ENCODE results near the gene SYNM. TPM values are rescaled to one million over a fixed set of nuclear protein-coding genes. Genes with fewer than 3 reads are reported as not detected.
"Not testable (repeated sequence)": the region's sequence is repeated elsewhere in the genome, so short reads cannot be mapped to it uniquely, and the experiment has no call there.

Gene SYNM
- total and polyA plus RNA-seq, 8 donors = 4.0 to 469 (median 146) TPM

- intact Hi-C loops (cut with DNase I; ENCODE audit: low total_unique reads) = loop anchor here (10.0 kb wide), 1 partner anchor 630 kb away; no protein-coding TSS in a partner anchor
Measured at GRCh38 chr15:99074446-99074845, 30.4 kb upstream of the SYNM start.

GRCh38 chr15:99075059-99075652, 29.7 kb upstream of the SYNM start:
- H3K9me3 ChIP-seq, H3K4me1 ChIP-seq, H3K27me3 ChIP-seq, H3K27ac ChIP-seq, H3K4me3 ChIP-seq, H3K36me3 ChIP-seq, DNase-seq: not testable (repeated sequence)
- intact Hi-C loops (cut with DNase I; ENCODE audit: low total_unique reads) = loop anchor here (10.0 kb wide), 1 partner anchor 630 kb away; no protein-coding TSS in a partner anchor

More at GRCh38 chr15:99074446-99074845, 30.4 kb upstream of the SYNM start:
- Histone ChIP-seq H3K27me3 (no peaks in the 10 kb centered on the region), H3K4me1 (peaks cover 0 to 4% (median 0%) of the 10 kb centered on the region in 4 donors), H3K36me3 (no peaks in the 10 kb centered on the region), H3K27ac (no peak overlapping the region), H3K4me3 (no peak overlapping the region), H3K9me3 (no peaks in the 10 kb centered on the region)
- DNase-seq = no peak
- TF ChIP-seq POLR2AphosphoS5 (IDR thresholded peaks at IDR 0.05) (no peak), CTCF (IDR thresholded peaks at IDR 0.05) (no peak), POLR2A (IDR thresholded peaks at IDR 0.05) (no peak), EP300 (IDR thresholded peaks at IDR 0.05) (no peak)
- 83 to 90% (median 87%) methylated on average over 5 of the region's 5 CpGs for WGBS, 5 donors

- H3K36me3 ChIP-seq = no peaks in the 10 kb centered on the region
- no peaks in the 10 kb centered on the region for H3K9me3 ChIP-seq
- H3K4me3 ChIP-seq = peak overlapping the region in 2 of 4 donors; percentile 27 to 32
- TF ChIP-seq EP300 (IDR thresholded peaks at IDR 0.05) (no peak), POLR2AphosphoS5 (IDR thresholded peaks at IDR 0.05) (no peak), POLR2A (IDR thresholded peaks at IDR 0.05) (no peak), CTCF (IDR thresholded peaks at IDR 0.05) (no peak)
- WGBS, 5 donors = 35 to 51% (median 49%) methylated on average over 2 of the region's 2 CpGs
- H3K4me1 ChIP-seq = peaks cover 0 to 4% (median 0%) of the 10 kb centered on the region in 4 donors
- intact Hi-C loops (cut with DNase I; ENCODE audit: low total_unique reads) = loop anchor here (10.0 kb wide), 1 partner anchor 631 kb away; no protein-coding TSS in a partner anchor
- peak overlapping the region in 3 of 5 donors; percentile 18 to 64 (median 32) for H3K27ac ChIP-seq
- no peak for DNase-seq
- H3K27me3 ChIP-seq = no peaks in the 10 kb centered on the region
Measured at GRCh38 chr15:99076109-99076508, 28.8 kb upstream of the SYNM start.

GRCh38 chr15:99076555-99077308, 28.1 kb upstream of the SYNM start:
- Histone ChIP-seq H3K4me1 (peaks cover 0 to 4% (median 0%) of the 10 kb centered on the region in 4 donors), H3K27me3 (no peaks in the 10 kb centered on the region), H3K27ac (peak overlapping the region in 3 of 5 donors; percentile 18 to 64 (median 32)), H3K4me3 (peak overlapping the region; percentile 27 to 41 (median 30)), H3K36me3 (no peaks in the 10 kb centered on the region), H3K9me3 (no peaks in the 10 kb centered on the region)
- peak; percentile 49 to 91 for DNase-seq
- intact Hi-C loops (cut with DNase I; ENCODE audit: low total_unique reads) = loop anchor here (10.0 kb wide), 1 partner anchor 632 kb away; no protein-coding TSS in a partner anchor
- 6 to 8% (median 7%) methylated on average over 10 of the region's 10 CpGs for WGBS, 5 donors
- TF ChIP-seq CTCF (IDR thresholded peaks at IDR 0.05) (peak in 5 of 7 experiments; percentile 72 to 92 (median 87)), EP300 (IDR thresholded peaks at IDR 0.05) (no peak), POLR2AphosphoS5 (IDR thresholded peaks at IDR 0.05) (peak in 1 of 3 donors; percentile 48), POLR2A (IDR thresholded peaks at IDR 0.05) (no peak)
